Left kidney (tissue), 8 donors: ENCODE results near the gene DBP. TPM values are rescaled to one million over a fixed set of nuclear protein-coding genes. Genes with fewer than 3 reads are reported as not detected.
"Not testable (repeated sequence)": the region's sequence is repeated elsewhere in the genome, so short reads cannot be mapped to it uniquely, and the experiment has no call there.

Experiments
- DNase-seq: peaks from one replicate; pipeline ENCODE4 v3.0.0-alpha.2; 2013
- long read RNA-seq, 8 donors: transcript quantifications; one replicate each; lab custom pipeline, GENCODE V29; 2026
- polyA plus RNA-seq: library from polyadenylated mRNA; unstranded; fragments of 120-200 nt; gene quantifications from one replicate; pipeline ENCODE4 v1.2.1, GENCODE V29; 2013; ENCODE audit not compliant: insufficient read length

Gene DBP, protein sequence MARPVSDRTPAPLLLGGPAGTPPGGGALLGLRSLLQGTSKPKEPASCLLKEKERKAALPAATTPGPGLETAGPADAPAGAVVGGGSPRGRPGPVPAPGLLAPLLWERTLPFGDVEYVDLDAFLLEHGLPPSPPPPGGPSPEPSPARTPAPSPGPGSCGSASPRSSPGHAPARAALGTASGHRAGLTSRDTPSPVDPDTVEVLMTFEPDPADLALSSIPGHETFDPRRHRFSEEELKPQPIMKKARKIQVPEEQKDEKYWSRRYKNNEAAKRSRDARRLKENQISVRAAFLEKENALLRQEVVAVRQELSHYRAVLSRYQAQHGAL
- polyA plus RNA-seq: 9.5 TPM
- long read RNA-seq, donor 1, full-length matches to known transcripts: 16 of 16 reads
- long read RNA-seq, donor 1, partial matches to known transcripts: 0 of 16 reads
- long read RNA-seq, donor 1, other reads (novel, unspliced or antisense): 0 of 16 reads
- long read RNA-seq, donor 2, full-length matches to known transcripts: 9 of 9 reads
- long read RNA-seq, donor 2, partial matches to known transcripts: 0 of 9 reads
- long read RNA-seq, donor 2, other reads (novel, unspliced or antisense): 0 of 9 reads
- long read RNA-seq, donor 3, full-length matches to known transcripts: 5 of 5 reads
- long read RNA-seq, donor 3, partial matches to known transcripts: 0 of 5 reads
- long read RNA-seq, donor 3, other reads (novel, unspliced or antisense): 0 of 5 reads
- long read RNA-seq, donor 4, partial matches to known transcripts: 0 of 1 reads
- long read RNA-seq, donor 4, other reads (novel, unspliced or antisense): 0 of 1 reads
- long read RNA-seq, donor 5, transcript DBP-201 (4 exons, 2,229 nt): major isoform, 9 of 11 reads
- long read RNA-seq, donor 5, partial matches to known transcripts: 0 of 11 reads
- long read RNA-seq, donor 5, other reads (novel, unspliced or antisense): 0 of 11 reads
- long read RNA-seq, donor 6, full-length matches to known transcripts: 7 of 7 reads
- long read RNA-seq, donor 6, partial matches to known transcripts: 0 of 7 reads
- long read RNA-seq, donor 6, other reads (novel, unspliced or antisense): 0 of 7 reads
- long read RNA-seq, donor 7, full-length matches to known transcripts: 15 of 15 reads
- long read RNA-seq, donor 7, partial matches to known transcripts: 0 of 15 reads
- long read RNA-seq, donor 7, other reads (novel, unspliced or antisense): 0 of 15 reads
- long read RNA-seq, donor 8, full-length matches to known transcripts: 8 of 8 reads
- long read RNA-seq, donor 8, partial matches to known transcripts: 0 of 8 reads
- long read RNA-seq, donor 8, other reads (novel, unspliced or antisense): 0 of 8 reads

DNA sequence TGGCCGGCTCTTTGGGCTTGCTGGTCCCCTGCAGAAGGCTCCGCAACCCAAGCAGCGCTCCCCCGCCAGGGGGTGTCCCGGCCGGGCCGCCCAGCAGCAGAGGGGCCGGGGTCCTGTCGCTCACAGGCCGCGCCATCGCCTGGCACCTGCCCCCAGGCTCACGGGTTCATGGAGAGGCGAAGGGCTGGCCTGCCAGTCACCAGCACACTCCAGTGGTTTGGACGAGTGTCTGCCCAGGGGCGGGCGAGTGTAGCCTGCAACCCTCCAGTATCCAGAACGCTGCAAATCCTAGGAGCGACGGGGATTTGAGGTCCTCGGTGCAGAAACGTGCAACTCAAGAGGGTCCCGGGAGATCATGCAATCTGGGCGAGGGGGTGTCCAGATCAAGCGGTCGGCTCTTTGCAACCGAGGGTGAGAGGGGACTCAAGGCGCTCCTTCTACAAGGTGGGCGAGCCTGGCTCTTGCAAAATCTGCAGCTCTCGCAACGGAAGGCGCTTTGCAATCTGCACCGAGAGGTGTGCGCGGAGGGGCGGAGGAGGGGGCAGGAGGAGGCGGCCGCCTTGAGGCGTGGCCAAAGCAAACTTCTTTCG, at the start of gene DBP:
Gene DBP (minus strand): TSS at position 521 of the 590 bp plus-strand sequence. CDS start 385 bp downstream, at position 136.
- no peak for DNase-seq

DNA sequence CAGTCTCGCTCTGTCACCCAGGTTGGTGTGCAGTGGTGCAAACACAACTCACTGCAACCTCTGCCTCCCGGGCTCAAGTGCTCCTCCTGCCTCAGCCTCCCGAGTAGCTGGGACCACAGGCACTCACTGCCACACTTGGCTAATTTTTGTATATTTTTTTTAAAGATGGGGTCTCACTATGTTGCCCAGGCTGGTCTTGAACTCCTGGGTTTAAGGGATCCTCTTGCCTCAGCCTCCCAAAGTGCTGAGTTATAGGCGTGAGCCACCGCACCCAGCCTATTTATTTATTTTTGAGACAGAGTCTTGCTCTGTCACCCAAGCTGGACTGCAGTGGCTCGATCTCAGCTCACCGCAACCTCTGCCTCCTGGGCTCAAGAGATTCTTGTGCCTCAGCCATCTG, 49.5 kb upstream of the DBP start:
- DNase-seq: not testable (repeated sequence)

DNA sequence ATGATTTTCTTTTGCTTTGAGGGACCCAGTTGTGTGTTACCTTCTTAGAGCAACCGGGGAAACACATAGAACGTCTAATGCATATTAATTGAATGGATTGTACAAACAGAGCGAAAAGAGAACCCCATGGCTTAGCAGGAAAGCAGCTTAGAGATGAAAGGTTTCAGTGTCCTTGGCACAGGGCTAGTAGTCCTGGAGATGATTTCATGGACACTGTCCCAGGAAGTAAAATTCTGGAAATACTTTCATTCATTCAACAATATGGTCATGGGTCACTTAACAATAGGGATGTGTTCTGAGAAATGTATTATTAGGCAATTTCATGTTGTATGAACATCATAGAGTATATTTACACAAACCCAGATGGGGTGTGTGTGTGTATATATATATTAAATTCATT, 48.9 kb upstream of the DBP start:
- DNase-seq: no peak

DNA sequence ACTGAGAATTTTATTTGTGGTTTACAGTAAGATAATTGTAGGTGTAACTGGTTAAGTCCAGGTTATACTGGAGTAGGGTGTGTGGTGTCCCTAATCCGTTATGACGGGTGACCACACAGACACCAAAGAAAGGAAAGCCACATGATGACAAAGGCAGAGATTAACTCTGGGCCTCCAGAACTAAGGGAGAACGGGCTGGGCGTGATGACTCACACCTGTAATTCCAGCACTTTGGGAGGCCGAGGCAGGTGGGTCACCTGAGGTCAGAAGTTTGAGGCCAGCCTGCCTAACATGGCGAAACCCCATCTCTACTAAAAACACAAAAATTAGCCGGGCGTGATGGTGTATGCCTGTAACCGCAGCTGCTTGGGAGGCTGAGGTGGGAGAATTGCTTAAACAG, 48.4 kb upstream of the DBP start:
- DNase-seq: no peak

DNA sequence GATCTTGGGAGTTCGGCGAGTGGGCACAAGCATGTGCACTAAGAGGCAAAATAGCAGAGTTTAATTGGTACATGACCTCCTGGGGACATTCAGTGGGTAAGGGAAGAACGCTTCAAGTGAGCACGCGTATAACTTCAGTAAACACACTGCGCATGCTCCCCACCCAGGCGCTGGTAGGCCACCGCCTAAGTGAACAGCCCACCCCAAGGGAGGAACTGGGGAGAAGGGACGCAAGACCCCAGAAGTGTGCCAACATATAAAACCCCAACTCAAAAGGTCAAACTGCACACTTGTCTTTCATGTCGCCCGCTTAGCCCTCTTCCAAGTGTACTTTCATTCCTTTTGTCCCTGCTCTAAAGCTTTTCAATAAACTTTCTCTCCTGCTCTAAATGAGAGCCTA, 46.2 kb upstream of the DBP start:
- no peak for DNase-seq

DNA sequence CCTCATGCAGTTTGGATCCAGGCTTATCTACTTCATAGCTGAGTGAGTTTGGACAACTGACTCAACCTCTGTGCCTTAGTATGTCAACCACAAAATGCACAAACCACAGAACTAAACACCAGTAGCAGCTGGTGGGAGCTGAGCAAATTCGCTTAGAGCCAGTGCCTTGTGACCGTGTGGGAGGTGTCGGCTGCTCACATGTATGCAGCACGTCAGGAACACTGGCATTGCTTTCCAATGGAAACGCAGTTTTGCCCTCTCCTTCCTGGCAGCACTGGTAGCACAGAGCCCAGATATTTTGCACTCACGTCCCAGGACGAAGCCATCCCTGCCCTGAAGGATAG, 43.9 kb upstream of the DBP start:
- DNase-seq: no peak

DNA sequence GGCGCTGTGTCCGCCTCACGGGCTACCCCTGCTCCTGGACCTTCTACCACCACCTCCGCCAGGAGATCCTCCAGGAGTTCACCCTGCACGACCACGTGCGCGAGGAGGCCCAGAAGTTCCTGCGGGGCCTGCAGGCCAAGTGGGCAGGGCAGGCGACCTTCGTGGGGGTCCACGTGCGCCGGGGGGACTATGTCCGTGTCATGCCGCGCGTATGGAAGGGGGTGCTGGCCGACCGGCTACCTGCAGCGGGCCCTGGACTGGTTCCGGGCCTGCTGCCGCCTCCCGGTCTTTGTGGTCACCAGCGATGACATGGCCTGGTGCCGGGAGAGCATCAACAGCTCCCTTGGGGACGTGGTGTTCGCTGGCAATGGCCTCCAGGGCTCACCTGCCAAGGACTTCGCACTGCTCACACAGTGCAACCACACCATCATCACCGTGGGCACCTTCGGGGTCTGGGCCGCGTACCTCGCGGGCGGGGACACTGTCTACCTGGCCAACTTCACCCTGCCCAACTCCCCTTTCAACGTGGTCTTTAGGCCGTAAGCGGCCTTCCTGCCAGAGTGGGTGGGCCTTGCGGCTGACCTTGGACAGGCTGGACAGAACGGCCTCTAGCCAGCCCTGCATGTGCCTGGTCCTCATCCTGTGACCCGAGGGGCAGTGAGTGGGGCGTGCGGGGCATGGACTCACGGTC, 43.4 kb upstream of the DBP start:
- no peak for DNase-seq

DNA sequence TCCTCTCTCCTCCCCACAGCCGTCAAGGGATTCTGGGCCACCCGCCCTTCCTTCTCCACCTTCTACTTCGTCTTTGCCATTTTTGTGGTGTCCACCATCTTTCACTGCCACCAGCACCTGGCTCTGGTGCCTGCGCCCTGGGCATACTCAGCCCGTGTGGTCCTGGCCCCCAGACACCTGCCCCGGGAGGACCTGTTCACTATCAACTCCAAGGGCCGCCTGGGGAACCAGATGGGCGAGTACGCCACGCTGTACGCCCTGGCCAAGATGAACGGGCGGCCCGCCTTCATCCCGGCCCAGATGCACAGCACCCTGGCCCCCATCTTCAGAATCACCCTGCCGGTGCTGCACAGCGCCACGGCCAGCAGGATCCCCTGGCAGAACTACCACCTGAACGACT, 42.8 kb upstream of the DBP start:
- DNase-seq: not testable (repeated sequence)

DNA sequence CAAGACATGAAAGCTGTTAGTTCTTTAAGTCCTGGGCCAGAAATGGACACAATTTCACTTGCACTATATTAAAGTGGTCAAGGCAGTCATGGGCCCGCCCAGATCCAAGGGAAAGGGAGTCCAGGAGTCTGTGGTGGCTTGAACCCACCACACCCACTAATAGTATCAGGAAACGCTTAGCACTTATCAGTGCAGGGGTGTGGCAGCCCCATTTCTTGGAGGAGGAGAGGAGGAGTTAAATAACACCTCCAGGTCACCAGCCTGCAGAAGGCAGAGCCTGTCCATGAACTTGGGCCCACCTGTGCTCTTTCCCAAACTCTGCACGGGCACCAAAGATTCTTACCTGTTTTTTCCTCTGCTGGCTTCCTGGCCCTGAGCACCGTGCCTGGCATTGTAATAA, 41.0 kb upstream of the DBP start:
- no peak for DNase-seq

DNA sequence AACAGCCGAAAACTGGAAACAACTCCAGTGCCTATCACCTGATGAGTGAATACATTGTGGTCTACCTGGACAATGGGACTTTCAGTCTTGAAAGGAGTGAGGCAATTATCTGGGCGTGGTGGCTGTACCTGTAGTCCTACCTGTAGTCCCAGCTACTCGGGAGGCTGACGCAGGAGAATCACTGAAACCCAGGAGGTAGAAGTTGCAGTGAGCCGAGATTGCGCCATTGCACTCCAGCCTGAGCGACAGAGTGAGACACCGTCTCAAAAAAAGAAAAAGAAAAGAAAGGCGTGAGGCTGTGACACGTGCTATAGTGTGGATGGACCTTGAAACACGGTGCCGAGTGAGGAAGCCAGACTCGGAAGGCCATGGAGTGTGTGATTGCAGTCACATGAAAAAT, 39.7 kb upstream of the DBP start:
- no peak for DNase-seq

DNA sequence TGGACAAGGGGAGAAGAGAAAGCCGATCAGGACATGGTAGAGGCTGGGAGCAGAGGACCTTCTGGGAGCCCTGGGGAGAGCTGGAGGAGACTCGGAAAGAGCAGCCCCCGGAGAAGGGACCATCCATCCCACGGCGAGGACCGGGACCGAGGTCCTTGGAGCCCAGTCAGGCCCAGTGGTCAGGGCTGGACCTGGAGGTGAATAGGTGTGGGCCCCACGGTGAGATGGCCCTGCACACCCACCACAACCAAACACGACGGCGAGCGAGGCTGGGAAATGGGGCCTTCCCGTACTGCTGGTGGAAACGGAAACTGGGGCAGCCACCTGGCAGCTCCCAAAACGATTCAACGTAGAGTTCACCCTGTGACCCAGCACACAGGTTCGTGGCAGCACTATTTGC, 39.3 kb upstream of the DBP start:
- DNase-seq: no peak

DNA sequence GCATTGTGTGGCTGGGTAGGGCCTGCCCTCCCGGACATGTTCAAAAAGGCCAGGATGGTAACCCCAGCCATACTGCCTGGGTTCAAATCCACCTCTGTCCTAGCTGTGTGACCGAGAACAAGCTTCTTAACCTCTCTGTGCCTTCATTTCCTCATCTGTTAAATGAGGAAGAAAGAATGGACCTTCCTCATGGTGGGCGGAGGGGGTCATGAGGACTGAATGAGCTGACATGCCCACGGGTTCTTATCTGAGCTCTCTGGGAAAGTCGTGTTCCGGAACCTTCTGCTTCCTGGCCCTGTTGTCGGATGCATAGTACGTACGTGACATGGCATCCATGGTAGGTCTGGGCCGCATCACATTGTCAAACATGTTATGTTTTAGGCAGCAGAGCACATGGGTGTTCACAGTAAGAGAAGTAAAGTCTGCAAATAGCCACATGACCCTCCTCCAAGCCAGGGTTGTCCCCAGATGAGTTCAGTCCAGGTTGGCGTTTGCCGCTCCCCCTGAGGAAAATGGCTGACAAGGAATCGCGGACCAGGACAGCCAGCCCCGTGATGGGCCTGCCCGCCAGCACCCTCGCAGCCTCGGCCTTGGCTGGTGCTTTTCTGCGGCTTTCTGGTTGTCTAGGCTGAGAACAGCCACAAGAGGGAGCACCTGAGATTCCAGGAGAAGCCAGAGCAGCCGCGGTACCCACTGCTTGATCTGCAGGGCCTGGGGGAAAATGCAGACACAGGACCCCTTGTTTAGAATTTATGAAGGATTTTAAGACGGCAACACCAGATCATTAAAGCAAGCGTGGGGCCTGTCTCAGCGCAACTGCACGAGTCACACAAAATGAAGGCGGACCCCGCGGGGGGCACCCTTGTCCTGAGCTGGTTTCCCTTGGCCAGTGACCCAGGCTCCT, 38.0 kb upstream of the DBP start:
- peak; percentile 89 for DNase-seq

DNA sequence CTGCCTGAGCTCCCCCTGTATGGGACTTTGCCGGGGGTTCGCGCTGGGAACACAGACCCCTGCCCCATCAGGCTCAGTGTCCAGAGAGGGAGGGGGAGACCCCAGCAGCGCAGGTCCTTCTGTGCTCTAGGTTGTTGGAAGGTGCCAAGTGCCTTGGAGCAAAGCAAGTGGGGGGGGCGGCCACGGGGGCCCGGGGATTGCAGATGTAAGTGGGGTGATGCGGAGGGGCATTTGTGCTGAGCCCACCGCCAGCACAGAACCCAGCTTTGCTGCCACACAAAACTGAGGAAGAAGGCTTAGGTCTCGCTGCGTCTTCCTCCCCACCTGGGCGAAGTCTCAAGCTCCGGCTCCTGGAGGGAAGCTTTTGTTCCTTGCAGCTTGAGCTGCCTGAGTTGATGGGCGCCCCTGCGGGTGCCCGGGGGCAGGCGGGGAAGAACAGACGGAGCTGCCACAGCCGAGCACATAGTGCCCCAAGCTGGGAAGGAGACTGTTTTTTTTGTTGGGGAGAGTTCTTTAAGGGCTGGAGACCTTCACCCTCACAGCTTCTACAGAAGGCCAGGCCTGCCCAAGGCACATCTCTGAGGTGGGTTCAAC, 37.1 kb upstream of the DBP start:
- no peak for DNase-seq

DNA sequence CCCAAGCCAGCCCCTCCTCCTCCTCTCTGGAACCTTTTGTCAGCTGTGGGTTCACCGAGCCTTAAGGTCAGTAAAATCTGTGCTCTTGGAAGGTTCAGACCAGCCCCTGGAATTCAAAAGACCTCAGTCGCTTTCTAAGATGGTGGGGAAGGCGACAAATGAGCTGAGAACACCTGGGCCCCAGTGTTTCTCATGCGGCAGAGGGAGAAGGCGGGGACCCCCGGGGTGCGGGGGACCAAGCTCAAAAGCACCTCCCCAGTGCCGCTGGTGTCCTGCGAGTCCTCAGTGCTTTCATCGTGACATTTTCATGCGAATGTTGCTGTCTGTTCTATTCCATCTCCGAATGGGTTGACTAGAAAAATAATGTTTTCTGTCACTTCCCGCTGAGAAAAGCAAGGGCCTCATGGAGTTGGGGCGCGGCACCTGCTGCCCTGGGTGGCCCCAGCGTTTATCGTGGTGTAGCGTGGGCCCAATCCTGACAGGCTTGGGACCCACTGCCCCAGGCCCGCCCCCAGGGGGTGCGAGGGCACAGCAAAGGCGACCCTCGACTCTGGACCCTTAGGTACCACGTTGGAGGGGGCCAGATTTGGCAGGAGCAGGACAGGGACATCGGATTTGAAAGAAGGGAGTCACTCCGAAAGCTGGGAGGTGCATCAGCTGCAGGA, 36.4 kb upstream of the DBP start:
- DNase-seq: no peak

DNA sequence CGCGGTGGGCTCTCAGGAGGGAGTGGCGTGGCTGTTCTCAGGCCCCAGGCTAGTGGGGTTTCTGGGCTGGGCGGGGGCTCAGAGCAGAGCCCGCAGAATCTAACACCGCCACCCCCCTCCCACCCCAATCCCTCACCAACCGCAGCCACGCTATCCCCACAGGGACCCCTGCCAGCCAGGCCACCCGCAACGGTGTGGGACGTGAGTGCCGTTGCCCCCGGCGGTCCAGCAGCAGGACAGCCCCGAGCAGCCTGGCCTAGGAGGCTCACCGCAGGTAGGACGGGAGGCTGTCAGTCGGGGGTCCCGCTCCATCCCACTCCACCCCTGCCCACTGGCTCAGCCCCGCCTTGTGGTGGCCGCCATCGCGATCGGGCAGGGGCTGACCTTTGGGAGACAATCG, 35.8 kb upstream of the DBP start, which contains the start of gene NTN5:
Gene NTN5 (minus strand): TSS at position 24 of the 400 bp plus-strand sequence. CDS start 2,031 bp downstream, outside the sequence.
- no peak for DNase-seq

DNA sequence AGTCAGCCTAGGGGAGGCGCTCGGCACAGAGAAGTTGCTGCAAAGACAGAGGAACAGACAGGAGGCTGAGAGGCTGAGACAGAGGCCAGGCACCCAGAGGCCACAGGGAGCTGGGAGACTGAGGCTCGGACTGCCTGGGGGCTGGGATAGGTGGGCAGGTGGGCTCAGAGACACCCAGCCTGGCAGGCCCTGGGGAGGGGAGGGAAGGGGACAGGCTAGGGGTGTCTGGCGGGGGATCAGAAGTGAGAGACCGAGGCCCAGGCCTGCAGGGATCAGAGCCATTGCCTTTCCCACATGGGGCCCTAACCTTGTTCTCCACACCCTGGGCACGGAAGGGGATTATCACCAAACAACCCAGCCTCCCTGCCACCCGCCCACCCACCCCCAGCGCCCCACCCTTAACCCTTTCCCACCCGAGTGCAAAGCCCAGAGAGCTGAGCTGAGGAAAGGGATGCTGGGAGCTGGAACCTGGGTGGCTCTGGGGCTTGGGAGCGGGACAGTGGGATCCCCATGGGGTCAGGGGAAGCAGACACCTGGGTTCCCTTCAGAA, 34.3 kb upstream of the DBP start:
- DNase-seq: no peak

DNA sequence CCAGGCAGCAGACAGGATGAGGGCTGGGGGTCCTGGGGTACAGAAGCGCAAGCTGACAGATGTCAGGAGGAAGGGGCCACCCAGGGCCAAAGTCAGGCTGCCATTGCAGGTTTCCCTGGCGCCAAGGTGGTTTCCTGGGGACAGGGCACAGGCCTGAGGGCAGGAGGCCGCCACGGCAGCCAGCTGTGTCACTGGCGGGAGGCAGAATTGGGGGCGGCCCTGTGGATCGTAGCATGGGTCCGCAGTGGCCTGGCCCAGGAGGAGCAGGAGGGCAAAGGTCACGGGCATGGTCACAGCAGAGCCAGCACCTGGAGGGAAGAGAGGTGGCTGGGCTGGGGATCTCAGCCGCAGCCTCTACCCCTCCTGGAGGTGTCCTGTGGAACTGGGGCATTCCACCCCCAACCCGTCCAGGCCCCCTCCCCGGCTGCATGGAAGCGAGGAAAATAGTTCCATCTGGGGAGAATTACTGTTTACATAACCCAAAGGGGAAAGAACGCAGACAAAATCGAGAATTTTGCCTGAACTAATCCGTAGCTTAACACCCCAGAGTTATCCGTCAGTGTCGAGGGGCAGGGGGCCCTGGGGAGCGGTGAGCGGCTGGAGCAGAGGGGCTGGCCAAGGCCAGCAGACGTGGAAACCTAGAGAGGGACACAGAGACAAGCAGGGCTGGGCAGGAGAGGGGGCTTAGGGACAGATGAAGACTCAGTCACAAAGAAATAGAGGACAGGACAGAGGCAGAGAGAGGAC, 33.7 kb upstream of the DBP start:
- no peak for DNase-seq
